Measurements from ENCODE around the gene IFI27L1. TPM values are rescaled to one million over a fixed set of nuclear protein-coding genes. Genes with fewer than 3 reads are reported as not detected.

Gene IFI27L1
- total and polyA plus RNA-seq, 2 donors (not counting 1 experiment from before 2014, with no cell fraction given) = 6.5 to 6.7 TPM

DNA sequence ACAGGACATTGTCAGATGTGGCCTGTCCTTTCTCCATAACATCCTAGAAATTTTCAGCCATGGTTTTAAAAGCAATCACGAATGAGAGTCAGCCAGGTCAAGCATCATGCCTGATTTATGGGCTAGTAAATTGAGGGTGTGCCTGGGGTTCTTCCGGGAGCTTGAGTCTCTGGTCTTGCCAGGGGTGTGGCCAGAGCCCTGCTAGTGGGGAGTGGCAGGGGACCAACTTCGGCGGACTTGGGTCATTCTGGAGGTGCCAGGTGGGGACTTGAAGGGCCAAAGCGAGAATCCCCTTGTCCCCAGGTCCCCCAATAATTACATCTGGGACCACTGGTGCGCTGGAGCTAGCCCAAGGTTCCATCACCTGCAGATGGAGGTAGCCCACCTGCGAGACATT lies 49.2 kb upstream of the IFI27L1 start:
- Histone ChIP-seq H3K9me3 (ENCODE audit: control extremely low read depth in 1 of 3, control insufficient read depth in 2 of 3, insufficient read depth in 1 of 3, low read length in 2 of 3) (no peaks in the 10 kb centered on the region), H3K27me3 (replicated peaks in 1 of 4; ENCODE audit: control extremely low read depth in 1 of 4, control insufficient read depth in 3 of 4, insufficient read depth in 4 of 4, low read length in 3 of 4) (peaks cover 0 to 4% (median 2%) of the 10 kb centered on the region in 4 experiments)
- ATAC-seq (ENCODE audit: low read depth) = no peak

DNA sequence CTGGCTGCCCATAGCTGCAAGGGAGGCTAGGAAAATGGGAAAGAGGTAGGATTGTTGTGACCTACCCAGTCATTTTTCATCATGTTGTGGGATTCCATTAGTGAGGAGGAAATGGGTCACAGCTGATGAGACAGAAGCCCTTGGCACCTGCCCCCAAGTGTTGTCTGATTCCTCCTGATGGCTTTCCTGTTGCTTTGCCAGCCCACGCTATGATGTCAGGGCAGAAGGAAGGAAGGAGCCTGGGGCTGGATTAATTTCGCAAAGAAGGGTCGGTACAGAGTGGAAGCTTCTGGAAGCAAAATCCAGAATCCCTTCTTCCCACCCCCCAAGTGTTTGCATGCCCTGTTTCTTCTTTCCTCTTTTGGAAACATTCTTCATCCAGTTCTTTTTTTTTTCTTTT lies 46.2 kb upstream of the IFI27L1 start:
- Histone ChIP-seq H3K79me2 (ENCODE audit: control insufficient read depth, insufficient read depth, low read length) (no peaks in the 10 kb centered on the region), H3K9ac (ENCODE audit: low read length) (no peak overlapping the region), H2AFZ (ENCODE audit: insufficient read depth, low read depth, low read length, poor library complexity, severe bottlenecking) (no peak overlapping the region), H3K36me3 (replicated peaks in 1 of 2; ENCODE audit: control extremely low read depth in 1 of 2, control insufficient read depth in 1 of 2, extremely low read depth in 1 of 2, insufficient read depth in 2 of 2, low read length in 1 of 2) (no peaks in the 10 kb centered on the region), H4K20me1 (ENCODE audit: control insufficient read depth, insufficient read depth, low read length, poor library complexity, severe bottlenecking) (no peaks in the 10 kb centered on the region), H3K4me2 (replicated peaks; ENCODE audit: low read depth, low read length, poor library complexity, severe bottlenecking) (no peak overlapping the region), H3K9me3 (ENCODE audit: control extremely low read depth in 1 of 3, control insufficient read depth in 2 of 3, insufficient read depth in 1 of 3, low read length in 2 of 3) (no peaks in the 10 kb centered on the region), H3K4me1 (ENCODE audit: control insufficient read depth in 2 of 2, insufficient read depth in 2 of 2, low read length in 2 of 2) (no peaks in the 10 kb centered on the region), H3K27ac (ENCODE audit: low read length in 2 of 2) (no peak overlapping the region), H3K4me3 (ENCODE audit: control extremely low read depth in 1 of 5, extremely low read depth in 1 of 5, insufficient read depth in 1 of 5, low read depth in 2 of 5, low read length in 4 of 5) (no peak overlapping the region), H3K27me3 (replicated peaks in 1 of 4; ENCODE audit: control extremely low read depth in 1 of 4, control insufficient read depth in 3 of 4, insufficient read depth in 4 of 4, low read length in 3 of 4) (no peaks in the 10 kb centered on the region)
- Mint-ChIP-seq H3K4me3 (no peak overlapping the region), H3K9me3 (ENCODE audit: insufficient read depth) (no peaks in the 10 kb centered on the region), H3K27ac (no peak overlapping the region), H3K4me1 (peaks cover 2% of the 10 kb centered on the region), H3K27me3 (no peaks in the 10 kb centered on the region)
- intact Hi-C loops (cut with micrococcal nuclease) = no loop called here
- CTCF ChIA-PET = interaction anchor here (0.9 to 9.5 kb wide), 11 partner anchors 9 to 146 kb away, joined by 4 to 195 read pairs (median 19); partner anchors contain the start of genes IFI27L2, OTUB2 and PPP4R4
- WGBS (ENCODE audit: insufficient coverage) = no CpG with 5 or more reads among the region's 3 CpGs
- no peak for TF ChIP-seq EZH2 (IDR thresholded peaks at IDR 0.05; ENCODE audit: borderline replicate concordance, insufficient read depth, low read depth, low read length, poor library complexity, severe bottlenecking)
- TF ChIP-seq, protein P1, sequence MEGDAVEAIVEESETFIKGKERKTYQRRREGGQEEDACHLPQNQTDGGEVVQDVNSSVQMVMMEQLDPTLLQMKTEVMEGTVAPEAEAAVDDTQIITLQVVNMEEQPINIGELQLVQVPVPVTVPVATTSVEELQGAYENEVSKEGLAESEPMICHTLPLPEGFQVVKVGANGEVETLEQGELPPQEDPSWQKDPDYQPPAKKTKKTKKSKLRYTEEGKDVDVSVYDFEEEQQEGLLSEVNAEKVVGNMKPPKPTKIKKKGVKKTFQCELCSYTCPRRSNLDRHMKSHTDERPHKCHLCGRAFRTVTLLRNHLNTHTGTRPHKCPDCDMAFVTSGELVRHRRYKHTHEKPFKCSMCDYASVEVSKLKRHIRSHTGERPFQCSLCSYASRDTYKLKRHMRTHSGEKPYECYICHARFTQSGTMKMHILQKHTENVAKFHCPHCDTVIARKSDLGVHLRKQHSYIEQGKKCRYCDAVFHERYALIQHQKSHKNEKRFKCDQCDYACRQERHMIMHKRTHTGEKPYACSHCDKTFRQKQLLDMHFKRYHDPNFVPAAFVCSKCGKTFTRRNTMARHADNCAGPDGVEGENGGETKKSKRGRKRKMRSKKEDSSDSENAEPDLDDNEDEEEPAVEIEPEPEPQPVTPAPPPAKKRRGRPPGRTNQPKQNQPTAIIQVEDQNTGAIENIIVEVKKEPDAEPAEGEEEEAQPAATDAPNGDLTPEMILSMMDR (IDR thresholded peaks at IDR 0.05) = no peak
- DNase-seq = no peak
- POLR2A ChIA-PET = no interaction called here
- no peak for ATAC-seq (ENCODE audit: low read depth)

More for the DNA sequence above, 49.2 kb upstream of the IFI27L1 start:
- DNase-seq = no peak
- ChIA-PET CTCF (interaction anchor here (1.0 to 9.5 kb wide), 2 partner anchors 107 to 148 kb away, joined by 3 to 195 read pairs; no protein-coding TSS in a partner anchor), POLR2A (no interaction called here)
- Histone ChIP-seq H2AFZ (ENCODE audit: insufficient read depth, low read depth, low read length, poor library complexity, severe bottlenecking) (no peak overlapping the region), H3K4me3 (ENCODE audit: control extremely low read depth in 1 of 5, extremely low read depth in 1 of 5, insufficient read depth in 1 of 5, low read depth in 2 of 5, low read length in 4 of 5) (no peak overlapping the region), H3K9ac (ENCODE audit: low read length) (no peak overlapping the region), H4K20me1 (ENCODE audit: control insufficient read depth, insufficient read depth, low read length, poor library complexity, severe bottlenecking) (no peaks in the 10 kb centered on the region), H3K27ac (ENCODE audit: low read length in 2 of 2) (no peak overlapping the region), H3K4me2 (replicated peaks; ENCODE audit: low read depth, low read length, poor library complexity, severe bottlenecking) (no peak overlapping the region), H3K4me1 (ENCODE audit: control insufficient read depth in 2 of 2, insufficient read depth in 2 of 2, low read length in 2 of 2) (peaks cover 1 to 2% of the 10 kb centered on the region in 2 donors), H3K36me3 (replicated peaks in 1 of 2; ENCODE audit: control extremely low read depth in 1 of 2, control insufficient read depth in 1 of 2, extremely low read depth in 1 of 2, insufficient read depth in 2 of 2, low read length in 1 of 2) (no peaks in the 10 kb centered on the region), H3K79me2 (ENCODE audit: control insufficient read depth, insufficient read depth, low read length) (no peaks in the 10 kb centered on the region)
- no peak for TF ChIP-seq EZH2 (IDR thresholded peaks at IDR 0.05; ENCODE audit: borderline replicate concordance, insufficient read depth, low read depth, low read length, poor library complexity, severe bottlenecking)
- TF ChIP-seq, protein P1 (IDR thresholded peaks at IDR 0.05) = no peak
- Mint-ChIP-seq H3K27ac (no peak overlapping the region), H3K4me1 (peaks cover 2% of the 10 kb centered on the region), H3K27me3 (no peaks in the 10 kb centered on the region), H3K9me3 (ENCODE audit: insufficient read depth) (no peaks in the 10 kb centered on the region), H3K4me3 (no peak overlapping the region)
- intact Hi-C loops (cut with micrococcal nuclease) = no loop called here
- 71% methylated on average over 3 of the region's 7 CpGs for WGBS (ENCODE audit: insufficient coverage)

Measured in B cell (primary cell).